ENCODE results near the gene PTPN3.
"Not testable (repeated sequence)": the region's sequence is repeated elsewhere in the genome, so short reads cannot be mapped to it uniquely, and the experiment has no call there.

The PTPN3 gene

GRCh38 chr9:109378316-109378715, 119.8 kb downstream of the PTPN3 start:
- no peak for TF ChIP-seq ZNF274 (IDR thresholded peaks at IDR 0.05; ENCODE audit: low read depth, low read length)
- H3K4me3 ChIP-seq (ENCODE audit: low read length), result no peak overlapping the region

- H3K4me3 ChIP-seq (ENCODE audit: low read length), result no peak overlapping the region
- TF ChIP-seq ZNF274 (IDR thresholded peaks at IDR 0.05; ENCODE audit: low read depth, low read length), result no peak
Measured at GRCh38 chr9:109372246-109372645, 125.9 kb downstream of the PTPN3 start.

- H3K4me3 ChIP-seq (ENCODE audit: low read length), result no peak overlapping the region
- no peak for TF ChIP-seq ZNF274 (IDR thresholded peaks at IDR 0.05; ENCODE audit: low read depth, low read length)
Measured at GRCh38 chr9:109371374-109371773, 126.7 kb downstream of the PTPN3 start.

GRCh38 chr9:109369285-109369684, 128.8 kb downstream of the PTPN3 start:
- no peak for TF ChIP-seq ZNF274 (IDR thresholded peaks at IDR 0.05; ENCODE audit: low read depth, low read length)

GRCh38 chr9:109360771-109361170, 137.3 kb downstream of the PTPN3 start:
- H3K4me3 ChIP-seq (ENCODE audit: low read length), result no peak overlapping the region
- no peak for TF ChIP-seq ZNF274 (IDR thresholded peaks at IDR 0.05; ENCODE audit: low read depth, low read length)

More at GRCh38 chr9:109369285-109369684, 128.8 kb downstream of the PTPN3 start:
- no peak overlapping the region for H3K4me3 ChIP-seq (ENCODE audit: low read length)

GRCh38 chr9:109358968-109359603, 139.0 kb downstream of the PTPN3 start:
- H3K4me3 ChIP-seq (ENCODE audit: low read length), result not testable (repeated sequence)

GRCh38 chr9:109355564-109356297, 142.4 kb downstream of the PTPN3 start:
- H3K4me3 ChIP-seq (ENCODE audit: low read length), result no peak overlapping the region
- TF ChIP-seq ZNF274 (IDR thresholded peaks at IDR 0.05; ENCODE audit: low read depth, low read length), result no peak

- no peak overlapping the region for H3K4me3 ChIP-seq (ENCODE audit: low read length)
- TF ChIP-seq ZNF274 (IDR thresholded peaks at IDR 0.05; ENCODE audit: low read depth, low read length), result no peak
Measured at GRCh38 chr9:109354190-109354589, 143.9 kb downstream of the PTPN3 start.

- no peak overlapping the region for H3K4me3 ChIP-seq (ENCODE audit: low read length)
- TF ChIP-seq ZNF274 (IDR thresholded peaks at IDR 0.05; ENCODE audit: low read depth, low read length), result no peak
Measured at GRCh38 chr9:109351032-109351431, 147.1 kb downstream of the PTPN3 start.

GRCh38 chr9:109349421-109349846, 148.7 kb downstream of the PTPN3 start:
- TF ChIP-seq ZNF274 (IDR thresholded peaks at IDR 0.05; ENCODE audit: low read depth, low read length), result no peak

GRCh38 chr9:109346904-109347303, 151.2 kb downstream of the PTPN3 start:
- no peak for TF ChIP-seq ZNF274 (IDR thresholded peaks at IDR 0.05; ENCODE audit: low read depth, low read length)

More at GRCh38 chr9:109349421-109349846, 148.7 kb downstream of the PTPN3 start:
- H3K4me3 ChIP-seq (ENCODE audit: low read length), result no peak overlapping the region

GRCh38 chr9:109344866-109345265, 153.2 kb downstream of the PTPN3 start:
- no peak for TF ChIP-seq ZNF274 (IDR thresholded peaks at IDR 0.05; ENCODE audit: low read depth, low read length)
- no peak overlapping the region for H3K4me3 ChIP-seq (ENCODE audit: low read length)

More at GRCh38 chr9:109346904-109347303, 151.2 kb downstream of the PTPN3 start:
- no peak overlapping the region for H3K4me3 ChIP-seq (ENCODE audit: low read length)

- TF ChIP-seq ZNF274 (IDR thresholded peaks at IDR 0.05; ENCODE audit: low read depth, low read length), result no peak
- no peak overlapping the region for H3K4me3 ChIP-seq (ENCODE audit: low read length)
Measured at GRCh38 chr9:109342878-109343277, 155.2 kb downstream of the PTPN3 start.

- no peak for TF ChIP-seq ZNF274 (IDR thresholded peaks at IDR 0.05; ENCODE audit: low read depth, low read length)
- H3K4me3 ChIP-seq (ENCODE audit: low read length), result no peak overlapping the region
Measured at GRCh38 chr9:109341561-109341960, 156.5 kb downstream of the PTPN3 start.

- H3K4me3 ChIP-seq (ENCODE audit: low read length), result not testable (repeated sequence)
Measured at GRCh38 chr9:109340979-109341378, 157.1 kb downstream of the PTPN3 start.
